Stimulated activated CD8-positive, alpha-beta memory T cell treated with anti-CD3 and anti-CD28 coated beads, Interleukin-2, amount 100 ng/mL, for 1 hour (primary cell): Measurements from ENCODE around the gene PABPC1L2A.
"Not testable (repeated sequence)": the region's sequence is repeated elsewhere in the genome, so short reads cannot be mapped to it uniquely, and the experiment has no call there.

ENCODE experiments used
- DNase-seq, 2 donors: peaks; one replicate each; pipeline ENCODE4 v3.0.0-alpha.2; 2020; ENCODE audit warnings: low read depth in 2 of 2

The PABPC1L2A gene

GRCh38 chrX:73079024-73079562, at the start of gene PABPC1L2A:
PABPC1L2A (minus strand) TSS chrX:73079512; CDS start chrX:73079386, 126 bp downstream.
- not testable (repeated sequence) for DNase-seq

- no peak for DNase-seq
Measured at GRCh38 chrX:73127700-73128241, 48.5 kb upstream of the PABPC1L2A start.

GRCh38 chrX:73126240-73126639, 46.9 kb upstream of the PABPC1L2A start:
- DNase-seq, result no peak

- DNase-seq, result not testable (repeated sequence)
Measured at GRCh38 chrX:73099505-73099904, 20.2 kb upstream of the PABPC1L2A start.

- DNase-seq, result not testable (repeated sequence)
Measured at GRCh38 chrX:73086766-73087165, 7.5 kb upstream of the PABPC1L2A start.

GRCh38 chrX:73079884-73080283, 572 bp upstream of the PABPC1L2A start:
- DNase-seq, result not testable (repeated sequence)

- not testable (repeated sequence) for DNase-seq
Measured at GRCh38 chrX:73078597-73078996, 715 bp downstream of the PABPC1L2A start.

- no peak for DNase-seq
Measured at GRCh38 chrX:73076838-73077237, 2.5 kb downstream of the PABPC1L2A start.

- DNase-seq, result no peak
Measured at GRCh38 chrX:73069365-73070035, 9.8 kb downstream of the PABPC1L2A start.

GRCh38 chrX:73068467-73069364, 10.6 kb downstream of the PABPC1L2A start:
- DNase-seq, result no peak

- DNase-seq, result not testable (repeated sequence)
Measured at GRCh38 chrX:73067761-73068466, 11.4 kb downstream of the PABPC1L2A start.

- DNase-seq, result no peak
Measured at GRCh38 chrX:73028876-73029275, 50.4 kb downstream of the PABPC1L2A start.
